OCI-LY1 (cell line): ENCODE results near the gene SLC16A13.

Source experiments
- H2AFZ ChIP-seq: fragments of 200-600 bp; sonication (generic), shearing (Covaris generic); 2 replicates; pipeline ENCODE4 v1.6.0; 2014; ENCODE audit warnings: antibody characterized with exemption, mild to moderate bottlenecking, low read length
- H3F3A ChIP-seq: fragments of 200-600 bp; sonication (generic), shearing (Covaris generic); 2 replicates; pipeline ENCODE4 v1.6.0; 2014; ENCODE audit warnings: mild to moderate bottlenecking, antibody characterized with exemption, low read length, moderate library complexity; ENCODE audit not compliant: insufficient read depth
- H3K27ac ChIP-seq: fragments of 200-600 bp; sonication (generic); 2 replicates; pipeline ENCODE4 v1.5.1; 2014; ENCODE audit warnings: low read length, mixed run types, mild to moderate bottlenecking, low read depth; ENCODE audit not compliant: poor library complexity, severe bottlenecking
- H3K27me3 ChIP-seq: fragments of 200-600 bp; sonication (generic); 2 replicates; pipeline ENCODE4 v1.6.0; 2014; ENCODE audit warnings: antibody characterized with exemption, mild to moderate bottlenecking, low read length, moderate library complexity; ENCODE audit not compliant: insufficient read depth
- H3K36me3 ChIP-seq: fragments of 200-600 bp; sonication (generic); 2 replicates; pipeline ENCODE4 v1.6.1; 2014; ENCODE audit warnings: mild to moderate bottlenecking, antibody characterized with exemption, low read length, moderate library complexity, mixed read lengths; ENCODE audit not compliant: insufficient read depth
- H3K4me1 ChIP-seq: fragments of 200-600 bp; sonication (generic); 2 replicates; pipeline ENCODE4 v1.5.1; 2014; ENCODE audit warnings: mild to moderate bottlenecking, low read length, moderate library complexity; ENCODE audit not compliant: insufficient read depth, severe bottlenecking
- H3K4me2 ChIP-seq: fragments of 200-600 bp; sonication (generic), shearing (Covaris generic); 2 replicates; pipeline ENCODE4 v1.6.1; 2014; ENCODE audit warnings: low read length
- H3K4me3 ChIP-seq: fragments of 200-600 bp; sonication (generic); 2 replicates; pipeline ENCODE4 v1.5.1; 2014; ENCODE audit warnings: low read length, low read depth, mild to moderate bottlenecking, mixed read lengths; ENCODE audit not compliant: poor library complexity, severe bottlenecking
- H3K79me2 ChIP-seq: fragments of 200-600 bp; shearing (Covaris generic); 2 replicates; pipeline ENCODE4 v1.6.1; 2016; ENCODE audit warnings: mixed run types, low read length, mixed read lengths; ENCODE audit not compliant: insufficient read depth
- H3K9ac ChIP-seq: fragments of 200-600 bp; sonication (generic), shearing (Covaris generic); 2 replicates; pipeline ENCODE4 v1.6.1; 2014; ENCODE audit warnings: mild to moderate bottlenecking, low read length, mixed read lengths
- H3K9me2 ChIP-seq: fragments of 200-600 bp; sonication (generic), shearing (Covaris generic); 2 replicates; pipeline ENCODE4 v1.6.1; 2014; ENCODE audit warnings: low read depth, mild to moderate bottlenecking, low read length, mixed read lengths
- H3K9me3 ChIP-seq: fragments of 200-600 bp; shearing (Covaris generic); 2 replicates; pipeline ENCODE4 v1.6.1; 2014; ENCODE audit warnings: low read length, mixed read lengths
- H4K20me1 ChIP-seq: fragments of 200-600 bp; sonication (generic), shearing (Covaris generic); 2 replicates; pipeline ENCODE4 v1.6.0; 2016; ENCODE audit warnings: mild to moderate bottlenecking, low read length; ENCODE audit not compliant: insufficient read depth
- CTCF ChIP-seq: fragments of 200-600 bp; sonication (generic), shearing (Covaris generic); IDR thresholded peaks from 2 replicates; pipeline ENCODE4 v1.5.1; 2017; ENCODE audit warnings: mild to moderate bottlenecking, antibody characterized with exemption, low read length, moderate library complexity, mixed read lengths
- EZH2 ChIP-seq: fragments of 200-600 bp; sonication (generic), shearing (Covaris generic); IDR thresholded peaks from 2 replicates; pipeline ENCODE4 v1.8.0; 2017; ENCODE audit warnings: borderline replicate concordance, mixed run types, mild to moderate bottlenecking, antibody characterized with exemption, low read length, moderate library complexity, mixed read lengths

Gene SLC16A13

GRCh38 chr17:7080456-7081041, 44.7 kb downstream of the SLC16A13 start:
- TF ChIP-seq EZH2 = no peak
- no peak for TF ChIP-seq CTCF
- Histone ChIP-seq H3K9me2 (no peaks in the 10 kb centered on the region), H4K20me1 (no peaks in the 10 kb centered on the region), H3K79me2 (no peaks in the 10 kb centered on the region), H3K9me3 (no peaks in the 10 kb centered on the region), H3K4me2 (no peak overlapping the region), H3K27ac (no peak overlapping the region), H3K27me3 (peaks cover 2% of the 10 kb centered on the region; the same call in 1 of the 2 replicates), H2AFZ (no peak overlapping the region), H3K36me3 (no peaks in the 10 kb centered on the region), H3K4me3 (no peak overlapping the region), H3K9ac (no peak overlapping the region), H3F3A (no peaks in the 10 kb centered on the region), H3K4me1 (no peaks in the 10 kb centered on the region)

DNA sequence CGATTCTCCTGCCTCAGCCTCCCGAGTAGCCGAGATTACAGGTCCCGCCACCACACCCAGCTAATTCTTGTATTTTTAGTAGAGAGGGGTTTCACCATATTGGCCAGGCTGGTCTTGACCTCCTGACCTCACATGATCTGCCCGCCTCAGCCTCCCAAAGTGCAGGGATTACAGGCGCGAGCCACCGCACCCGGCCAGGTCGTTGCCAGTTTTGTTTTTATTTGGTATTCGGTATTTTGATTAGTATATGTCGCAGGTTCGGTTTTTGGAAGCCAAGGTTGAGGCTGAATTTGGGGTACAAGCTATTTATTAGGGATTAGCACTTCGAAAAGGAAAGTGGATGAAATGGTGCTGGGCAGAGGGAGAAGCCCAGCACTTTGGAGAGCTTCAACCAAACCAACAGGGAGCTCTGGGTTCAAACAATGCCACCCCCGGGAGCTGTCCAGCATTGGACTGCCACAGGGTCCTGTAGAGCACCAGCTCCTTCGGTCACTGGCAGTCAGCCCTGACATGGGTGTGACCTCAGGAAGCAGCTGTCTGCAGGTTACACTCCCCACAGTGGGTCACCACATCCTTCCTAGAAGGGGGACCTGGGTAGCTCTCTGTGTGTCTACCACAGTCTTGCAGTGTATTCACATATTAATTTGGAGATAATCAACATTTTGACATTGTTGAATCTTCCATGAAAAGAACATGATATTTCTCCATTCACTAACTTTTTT, 45.7 kb downstream of the SLC16A13 start:
- TF ChIP-seq CTCF = no peak
- no peak for TF ChIP-seq EZH2
- H4K20me1 ChIP-seq = no peaks in the 10 kb centered on the region
- no peaks in the 10 kb centered on the region for H3K9me3 ChIP-seq
- no peak overlapping the region for H3K27ac ChIP-seq
- H3K36me3 ChIP-seq = no peaks in the 10 kb centered on the region
- H3K4me2 ChIP-seq = no peak overlapping the region
- H3K4me3 ChIP-seq = no peak overlapping the region
- H2AFZ ChIP-seq = no peak overlapping the region
- no peaks in the 10 kb centered on the region for H3K4me1 ChIP-seq
- H3K9ac ChIP-seq = no peak overlapping the region
- H3K79me2 ChIP-seq = no peaks in the 10 kb centered on the region
- H3F3A ChIP-seq = no peaks in the 10 kb centered on the region
- H3K27me3 ChIP-seq = peaks cover 2% of the 10 kb centered on the region; the same call in 1 of the 2 replicates
- H3K9me2 ChIP-seq = no peaks in the 10 kb centered on the region

GRCh38 chr17:7083592-7083991, 47.8 kb downstream of the SLC16A13 start:
- Histone ChIP-seq H3K4me2 (no peak overlapping the region), H2AFZ (no peak overlapping the region), H3K4me1 (no peaks in the 10 kb centered on the region), H4K20me1 (no peaks in the 10 kb centered on the region), H3F3A (no peaks in the 10 kb centered on the region), H3K36me3 (no peaks in the 10 kb centered on the region), H3K9me2 (no peaks in the 10 kb centered on the region), H3K4me3 (no peak overlapping the region), H3K9ac (no peak overlapping the region), H3K79me2 (no peaks in the 10 kb centered on the region), H3K9me3 (no peaks in the 10 kb centered on the region), H3K27ac (no peak overlapping the region), H3K27me3 (no peaks in the 10 kb centered on the region; the same call in 1 of the 2 replicates)
- TF ChIP-seq EZH2 (no peak), CTCF (no peak)
